Measurements from ENCODE around the gene TERT.

Gene TERT

DNA sequence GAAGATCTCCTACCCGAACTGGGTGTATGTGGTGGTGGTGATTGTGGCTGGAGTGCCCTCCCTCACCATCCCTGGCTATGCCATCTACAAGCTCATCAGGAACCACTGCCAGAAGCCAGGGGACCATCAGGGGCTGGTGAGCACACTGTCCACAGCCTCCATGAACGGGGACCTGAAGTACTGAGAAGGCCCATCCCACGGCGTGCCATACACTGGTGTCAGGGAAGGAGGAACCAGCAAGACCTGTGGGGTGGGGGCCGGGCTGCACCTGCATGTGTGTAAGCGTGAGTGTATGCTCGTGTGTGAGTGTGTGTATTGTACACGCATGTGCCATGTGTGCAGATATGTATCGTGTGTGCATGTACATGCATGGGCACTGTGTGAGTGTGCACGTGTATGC lies 73.1 kb downstream of the TERT start:
- TF ChIP-seq, protein P1, sequence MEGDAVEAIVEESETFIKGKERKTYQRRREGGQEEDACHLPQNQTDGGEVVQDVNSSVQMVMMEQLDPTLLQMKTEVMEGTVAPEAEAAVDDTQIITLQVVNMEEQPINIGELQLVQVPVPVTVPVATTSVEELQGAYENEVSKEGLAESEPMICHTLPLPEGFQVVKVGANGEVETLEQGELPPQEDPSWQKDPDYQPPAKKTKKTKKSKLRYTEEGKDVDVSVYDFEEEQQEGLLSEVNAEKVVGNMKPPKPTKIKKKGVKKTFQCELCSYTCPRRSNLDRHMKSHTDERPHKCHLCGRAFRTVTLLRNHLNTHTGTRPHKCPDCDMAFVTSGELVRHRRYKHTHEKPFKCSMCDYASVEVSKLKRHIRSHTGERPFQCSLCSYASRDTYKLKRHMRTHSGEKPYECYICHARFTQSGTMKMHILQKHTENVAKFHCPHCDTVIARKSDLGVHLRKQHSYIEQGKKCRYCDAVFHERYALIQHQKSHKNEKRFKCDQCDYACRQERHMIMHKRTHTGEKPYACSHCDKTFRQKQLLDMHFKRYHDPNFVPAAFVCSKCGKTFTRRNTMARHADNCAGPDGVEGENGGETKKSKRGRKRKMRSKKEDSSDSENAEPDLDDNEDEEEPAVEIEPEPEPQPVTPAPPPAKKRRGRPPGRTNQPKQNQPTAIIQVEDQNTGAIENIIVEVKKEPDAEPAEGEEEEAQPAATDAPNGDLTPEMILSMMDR (IDR thresholded peaks at IDR 0.05; ENCODE audit: control insufficient read depth, insufficient read depth, low read depth, low read length, missing control alignments), result no peak
- no peak for DNase-seq (ENCODE audit: low read depth)
- no peak overlapping the region for H3K4me3 ChIP-seq (ENCODE audit: control insufficient read depth, low read depth, low read length)

DNA sequence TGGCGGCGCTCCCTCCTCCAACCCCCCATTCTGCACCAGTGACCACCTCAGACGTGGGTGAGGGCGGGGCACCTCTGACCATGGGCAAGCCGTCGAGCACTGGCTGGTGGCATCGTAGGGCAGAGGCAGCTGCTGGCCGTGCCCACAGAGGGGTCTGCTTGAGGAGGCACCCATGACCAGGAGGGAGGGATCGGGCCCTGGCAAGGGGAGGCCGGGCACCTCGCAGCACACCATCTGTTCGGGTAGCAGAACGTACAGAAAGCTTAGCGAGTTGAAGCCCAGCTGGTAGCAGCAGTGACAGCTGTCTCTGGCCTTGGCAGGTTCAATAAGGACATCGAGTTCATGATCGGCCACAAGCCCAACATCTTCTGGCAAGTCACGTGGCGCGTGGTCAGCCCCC lies 74.0 kb downstream of the TERT start:
- TF ChIP-seq, protein P1 (IDR thresholded peaks at IDR 0.05; ENCODE audit: control insufficient read depth, insufficient read depth, low read depth, low read length, missing control alignments), result no peak
- no peak for DNase-seq (ENCODE audit: low read depth)
- H3K4me3 ChIP-seq (ENCODE audit: control insufficient read depth, low read depth, low read length), result no peak overlapping the region

DNA sequence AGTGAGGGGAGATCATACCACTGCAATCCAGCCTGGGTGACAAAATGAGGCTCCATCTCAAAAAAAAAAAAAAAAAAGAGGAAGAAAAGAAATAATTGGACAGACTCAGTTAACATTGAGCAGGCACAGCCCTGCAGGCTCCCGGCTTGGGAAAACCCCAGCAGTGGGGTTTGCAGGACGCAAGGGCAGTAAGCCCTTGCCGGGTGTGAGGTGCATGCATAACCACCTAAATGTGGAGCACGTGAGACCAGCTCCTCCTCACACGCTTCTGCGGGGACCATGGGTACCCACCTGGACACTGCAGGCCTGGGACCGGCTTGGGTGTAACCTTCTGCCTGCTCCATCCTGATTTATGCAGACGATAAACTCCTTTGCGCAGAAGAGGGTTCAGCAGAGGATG lies 74.5 kb downstream of the TERT start:
- TF ChIP-seq, protein P1 (IDR thresholded peaks at IDR 0.05; ENCODE audit: control insufficient read depth, insufficient read depth, low read depth, low read length, missing control alignments), result no peak
- no peak for DNase-seq (ENCODE audit: low read depth)
- H3K4me3 ChIP-seq (ENCODE audit: control insufficient read depth, low read depth, low read length), result no peak overlapping the region

DNA sequence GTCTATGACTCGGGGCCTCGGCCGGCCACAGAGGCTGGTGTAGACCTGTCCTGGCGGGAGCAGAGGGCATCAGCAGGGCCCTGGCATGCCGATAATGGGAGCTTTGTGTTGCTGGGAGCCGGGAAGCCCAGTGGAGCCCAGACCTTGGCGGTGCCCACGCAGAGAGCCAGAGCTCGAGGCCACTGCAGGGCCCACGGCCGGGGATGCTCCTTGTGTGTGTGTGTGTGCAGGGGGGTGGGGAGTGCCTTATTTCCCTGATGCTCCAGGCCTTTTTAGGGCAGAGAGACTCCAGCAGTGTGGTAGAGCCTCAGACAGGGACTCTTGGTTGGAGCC lies 75.1 kb downstream of the TERT start:
- no peak overlapping the region for H3K4me3 ChIP-seq (ENCODE audit: control insufficient read depth, low read depth, low read length)
- TF ChIP-seq, protein P1 (IDR thresholded peaks at IDR 0.05; ENCODE audit: control insufficient read depth, insufficient read depth, low read depth, low read length, missing control alignments), result no peak
- DNase-seq (ENCODE audit: low read depth), result no peak

DNA sequence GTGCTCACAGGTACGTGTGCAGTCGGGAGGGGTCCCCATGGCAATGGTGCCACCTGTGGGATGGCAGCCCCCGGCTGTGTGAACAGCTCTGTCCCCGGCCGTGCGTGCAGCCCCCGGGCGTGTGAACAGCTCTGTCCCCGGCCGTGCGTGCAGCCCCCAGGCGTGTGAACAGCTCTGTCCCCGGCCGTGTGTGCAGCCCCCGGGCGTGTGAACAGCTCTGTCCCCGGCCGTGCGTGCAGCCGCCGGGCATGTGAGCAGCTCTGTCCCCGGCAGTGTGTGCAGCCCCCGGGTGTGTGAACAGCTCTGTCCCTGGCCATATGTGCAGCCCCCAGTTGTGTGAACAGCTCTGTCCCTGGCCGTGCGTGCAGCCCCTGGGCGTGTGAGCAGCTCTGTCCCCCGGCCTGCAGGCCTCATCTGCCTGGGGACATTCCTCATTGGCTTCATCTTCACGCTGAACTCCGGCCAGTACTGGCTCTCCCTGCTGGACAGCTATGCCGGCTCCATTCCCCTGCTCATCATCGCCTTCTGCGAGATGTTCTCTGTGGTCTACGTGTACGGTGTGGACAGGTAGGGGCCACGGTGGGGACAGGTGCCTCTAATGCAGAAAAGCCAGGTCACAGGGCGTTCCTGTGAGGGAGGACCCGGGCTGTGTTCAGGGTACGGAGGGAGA lies 75.6 kb downstream of the TERT start:
- H3K4me3 ChIP-seq (ENCODE audit: control insufficient read depth, low read depth, low read length), result no peak overlapping the region
- TF ChIP-seq, protein P1 (IDR thresholded peaks at IDR 0.05; ENCODE audit: control insufficient read depth, insufficient read depth, low read depth, low read length, missing control alignments), result no peak
- DNase-seq (ENCODE audit: low read depth), result no peak

DNA sequence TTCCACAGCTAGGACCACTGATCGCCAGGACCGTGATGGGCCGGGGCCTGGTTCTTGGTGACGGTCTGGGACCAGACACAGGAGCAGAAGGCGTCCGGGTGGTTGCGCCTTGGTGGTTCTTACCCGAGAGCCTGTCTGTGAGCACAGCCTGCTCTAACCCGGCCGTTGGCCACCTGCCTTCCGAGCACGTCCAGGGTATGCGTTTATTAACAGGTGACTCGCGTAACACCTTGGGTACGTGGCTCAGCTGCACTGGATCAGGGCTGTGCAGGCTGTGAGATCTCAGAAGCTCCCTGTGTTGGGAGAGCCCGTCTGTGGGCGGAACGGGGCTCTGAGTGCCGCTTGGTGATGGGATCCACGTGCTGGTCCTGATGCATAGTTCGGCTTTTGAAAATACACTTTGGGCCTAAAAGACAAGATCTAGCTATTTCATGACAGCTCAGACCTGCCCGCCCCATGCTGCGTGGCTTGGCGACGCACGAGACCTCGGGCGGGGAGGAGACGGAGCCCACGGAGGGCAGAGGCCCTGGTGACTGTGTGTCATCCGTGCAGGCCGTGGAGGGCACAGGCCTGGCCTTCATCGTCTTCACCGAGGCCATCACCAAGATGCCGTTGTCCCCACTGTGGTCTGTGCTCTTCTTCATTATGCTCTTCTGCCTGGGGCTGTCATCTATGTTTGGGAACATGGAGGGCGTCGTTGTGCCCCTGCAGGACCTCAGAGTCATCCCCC lies 76.4 kb downstream of the TERT start:
- TF ChIP-seq, protein P1 (IDR thresholded peaks at IDR 0.05; ENCODE audit: control insufficient read depth, insufficient read depth, low read depth, low read length, missing control alignments), result no peak
- DNase-seq (ENCODE audit: low read depth), result no peak

More for the DNA sequence above, 76.4 kb downstream of the TERT start:
- no peak overlapping the region for H3K4me3 ChIP-seq (ENCODE audit: control insufficient read depth, low read depth, low read length)

Measured in AG09309 (cell line).